Adrenal gland (tissue), 5 donors: ENCODE data around the gene FMN1.

Source experiments
- POLR2A ChIP-seq, 2 donors: fragments of 450-650 bp; IDR thresholded peaks; one replicate each; pipeline ENCODE4 v1.6.1; 2017; ENCODE audit warnings: antibody characterized with exemption in 2 of 2, mild to moderate bottlenecking in 2 of 2, moderate library complexity in 1 of 2
- TF ChIP-seq, protein P1 (sequence below), 6 experiments: fragments of 450-650 bp in 4 of 6; fragments of 200-600 bp in 2 of 6; sonication (generic) in 1 of 6; IDR thresholded peaks; 1 replicate in 5 of 6; 2 replicates in 1 of 6; pipeline versions ENCODE4 v1.5.1 to v1.8.0; 2016 to 2021; ENCODE audit warnings: antibody characterized with exemption in 6 of 6, mild to moderate bottlenecking in 2 of 6, moderate library complexity in 1 of 6
- donor health status: DM: no; HTN: no; CAD: no.

DNA sequence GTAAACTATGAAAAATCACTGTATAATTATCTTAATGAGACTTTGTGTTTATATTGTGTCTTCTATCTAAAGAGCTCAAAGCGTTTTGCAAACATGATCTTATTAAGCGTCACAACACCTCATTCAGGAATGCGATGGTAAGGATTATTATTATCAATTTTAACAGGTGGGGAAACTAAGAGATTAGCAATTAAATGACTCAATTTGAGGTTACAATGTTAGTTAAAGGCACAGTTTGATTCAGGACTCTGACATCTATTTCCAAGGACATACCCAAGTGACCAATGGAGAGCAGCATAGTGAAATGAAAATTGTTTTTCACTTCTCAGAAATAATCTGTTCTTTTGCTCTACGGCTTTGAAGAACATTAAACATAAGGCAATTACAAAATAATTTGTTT lies 74.6 kb downstream of the FMN1 start:
- TF ChIP-seq, protein P1, sequence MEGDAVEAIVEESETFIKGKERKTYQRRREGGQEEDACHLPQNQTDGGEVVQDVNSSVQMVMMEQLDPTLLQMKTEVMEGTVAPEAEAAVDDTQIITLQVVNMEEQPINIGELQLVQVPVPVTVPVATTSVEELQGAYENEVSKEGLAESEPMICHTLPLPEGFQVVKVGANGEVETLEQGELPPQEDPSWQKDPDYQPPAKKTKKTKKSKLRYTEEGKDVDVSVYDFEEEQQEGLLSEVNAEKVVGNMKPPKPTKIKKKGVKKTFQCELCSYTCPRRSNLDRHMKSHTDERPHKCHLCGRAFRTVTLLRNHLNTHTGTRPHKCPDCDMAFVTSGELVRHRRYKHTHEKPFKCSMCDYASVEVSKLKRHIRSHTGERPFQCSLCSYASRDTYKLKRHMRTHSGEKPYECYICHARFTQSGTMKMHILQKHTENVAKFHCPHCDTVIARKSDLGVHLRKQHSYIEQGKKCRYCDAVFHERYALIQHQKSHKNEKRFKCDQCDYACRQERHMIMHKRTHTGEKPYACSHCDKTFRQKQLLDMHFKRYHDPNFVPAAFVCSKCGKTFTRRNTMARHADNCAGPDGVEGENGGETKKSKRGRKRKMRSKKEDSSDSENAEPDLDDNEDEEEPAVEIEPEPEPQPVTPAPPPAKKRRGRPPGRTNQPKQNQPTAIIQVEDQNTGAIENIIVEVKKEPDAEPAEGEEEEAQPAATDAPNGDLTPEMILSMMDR (IDR thresholded peaks at IDR 0.05), result no peak
- no peak for TF ChIP-seq POLR2A (IDR thresholded peaks at IDR 0.05)
